DND-41 (cell line): Measurements from ENCODE around the gene FTH1.

ENCODE experiments used
- ATAC-seq: fragments of 200-7000 bp; cut with Tn5 transposase; 3 replicates; pipeline ENCODE4 v1.9.1; 2021; ENCODE audit warnings: low read depth; ENCODE audit not compliant: insufficient read depth
- DNase-seq: peaks from one replicate; pipeline ENCODE4 v3.0.0-alpha.2; 2020
- H2AFZ ChIP-seq: 2 replicates; pipeline ENCODE4 v1.6.0; 2012; ENCODE audit warnings: low read depth, low read length
- H3K27ac ChIP-seq: 2 replicates; pipeline ENCODE4 v1.5.1; 2012; ENCODE audit warnings: low read length, inconsistent platforms
- H3K27me3 ChIP-seq: fragments of 200-600 bp; sonication (generic); 2 replicates; pipeline ENCODE4 v1.6.0; 2012; ENCODE audit warnings: low read length, mild to moderate bottlenecking, inconsistent platforms; ENCODE audit not compliant: insufficient read depth, poor library complexity
- H3K36me3 ChIP-seq: 2 replicates; pipeline ENCODE4 v1.5.1; 2012; ENCODE audit warnings: low read length, inconsistent platforms; ENCODE audit not compliant: insufficient read depth
- H3K4me1 ChIP-seq: 2 replicates; pipeline ENCODE4 v1.5.1; 2012; ENCODE audit warnings: mild to moderate bottlenecking, low read length; ENCODE audit not compliant: insufficient read depth
- H3K4me2 ChIP-seq: 2 replicates; pipeline ENCODE4 v1.6.0; 2012; ENCODE audit warnings: mild to moderate bottlenecking, moderate library complexity, low read length, inconsistent platforms; ENCODE audit not compliant: insufficient read depth
- H3K4me3 ChIP-seq, 2 experiments: fragments of 200-600 bp in 1 of 2; shearing (Covaris generic) in 1 of 2; 2 replicates each; pipeline ENCODE4 v1.5.1; 2012 to 2016; ENCODE audit warnings: inconsistent platforms in 2 of 2, low read length in 2 of 2, mild to moderate bottlenecking in 2 of 2, low read depth in 1 of 2, moderate library complexity in 1 of 2
- H3K79me2 ChIP-seq: 2 replicates; pipeline ENCODE4 v1.6.0; 2012; ENCODE audit warnings: low read length, inconsistent platforms; ENCODE audit not compliant: insufficient read depth
- H3K9ac ChIP-seq: 2 replicates; pipeline ENCODE4 v1.6.0; 2012; ENCODE audit warnings: low read depth, mild to moderate bottlenecking, inconsistent platforms, low read length, moderate library complexity
- H3K9me3 ChIP-seq: 2 replicates; pipeline ENCODE4 v1.5.1; 2012; ENCODE audit warnings: low read length, moderate library complexity, mild to moderate bottlenecking, inconsistent platforms; ENCODE audit not compliant: insufficient read depth, severe bottlenecking
- H4K20me1 ChIP-seq: 2 replicates; pipeline ENCODE4 v1.6.0; 2012; ENCODE audit warnings: low read length; ENCODE audit not compliant: insufficient read depth
- CTCF ChIP-seq: IDR thresholded peaks from 2 replicates; pipeline ENCODE4 v1.5.1; 2012; ENCODE audit warnings: borderline replicate concordance, low read length, moderate library complexity, mild to moderate bottlenecking; ENCODE audit not compliant: poor library complexity, severe bottlenecking; ENCODE audit errors: extremely low read depth
- EZH2 ChIP-seq: IDR thresholded peaks from 3 replicates; pipeline ENCODE4 v1.6.1; 2012; ENCODE audit warnings: borderline replicate concordance, low read depth, mild to moderate bottlenecking, moderate library complexity, low read length, inconsistent platforms; ENCODE audit not compliant: severe bottlenecking

Gene FTH1

GRCh38 chr11:61962213-61963015 lies 5.0 kb downstream of the FTH1 start:
- DNase-seq (no peak), ATAC-seq (no peak)
- H3K27ac ChIP-seq, result no peak overlapping the region
- peaks cover 16% of the 10 kb centered on the region for H3K4me1 ChIP-seq
- H2AFZ ChIP-seq, result no peak overlapping the region
- H3K9ac ChIP-seq, result no peak overlapping the region
- no peak overlapping the region for H3K4me2 ChIP-seq
- no peak for TF ChIP-seq EZH2
- no peak for TF ChIP-seq CTCF
- no peaks in the 10 kb centered on the region for H3K27me3 ChIP-seq
- peaks cover 22% of the 10 kb centered on the region for H4K20me1 ChIP-seq
- H3K4me3 ChIP-seq, result no peak overlapping the region
- peaks cover 20% of the 10 kb centered on the region for H3K79me2 ChIP-seq
- H3K36me3 ChIP-seq, result peaks cover 33% of the 10 kb centered on the region
- H3K9me3 ChIP-seq, result no peaks in the 10 kb centered on the region

- ATAC-seq, result no peak
- Histone ChIP-seq H3K4me2 (no peak overlapping the region), H3K27me3 (no peaks in the 10 kb centered on the region), H4K20me1 (peaks cover 19% of the 10 kb centered on the region), H3K79me2 (peaks cover 14% of the 10 kb centered on the region), H3K9ac (no peak overlapping the region), H3K36me3 (peaks cover 31% of the 10 kb centered on the region), H3K4me1 (peaks cover 16% of the 10 kb centered on the region), H2AFZ (no peak overlapping the region), H3K27ac (no peak overlapping the region), H3K4me3 (no peak overlapping the region), H3K9me3 (no peaks in the 10 kb centered on the region)
- TF ChIP-seq EZH2 (no peak), CTCF (no peak)
- DNase-seq, result no peak
Observed at GRCh38 chr11:61961570-61962212, 5.7 kb downstream of the FTH1 start.

- no peaks in the 10 kb centered on the region for H3K9me3 ChIP-seq
- peaks cover 3% of the 10 kb centered on the region for H3K79me2 ChIP-seq
- no peak for DNase-seq
- no peak for TF ChIP-seq EZH2
- no peak for TF ChIP-seq CTCF
- peaks cover 9% of the 10 kb centered on the region for H4K20me1 ChIP-seq
- H2AFZ ChIP-seq, result no peak overlapping the region
- peaks cover 20% of the 10 kb centered on the region for H3K36me3 ChIP-seq
- no peak overlapping the region for H3K4me2 ChIP-seq
- H3K27ac ChIP-seq, result no peak overlapping the region
- H3K4me3 ChIP-seq, result no peak overlapping the region
- H3K4me1 ChIP-seq, result peaks cover 6% of the 10 kb centered on the region; the same call in 1 of the 2 replicates
- no peaks in the 10 kb centered on the region for H3K27me3 ChIP-seq
- no peak for ATAC-seq
- H3K9ac ChIP-seq, result no peak overlapping the region
Observed at GRCh38 chr11:61960532-61960931, 6.9 kb downstream of the FTH1 start.
